Epithelial cell of esophagus (primary cell): ENCODE measurements around the gene PRRC2C.

Experiments
- DNase-seq: peaks from one replicate; pipeline ENCODE4 v3.0.0; 2010; ENCODE audit warnings: low read depth
- H3K4me3 ChIP-seq: 2 replicates; pipeline ENCODE4 v1.5.1; 2011; ENCODE audit warnings: mild to moderate bottlenecking, low read length, control low read depth
- CTCF ChIP-seq: IDR thresholded peaks from 2 replicates; pipeline ENCODE4 v1.5.1; 2011; ENCODE audit warnings: low read depth, mild to moderate bottlenecking, low read length, control low read depth, inconsistent platforms; ENCODE audit not compliant: insufficient read depth; ENCODE audit errors: missing control alignments

Gene PRRC2C

GRCh38 chr1:171480035-171480434 lies 5.3 kb upstream of the PRRC2C start:
- no peak overlapping the region for H3K4me3 ChIP-seq
- no peak for DNase-seq
- TF ChIP-seq CTCF: no peak

DNA sequence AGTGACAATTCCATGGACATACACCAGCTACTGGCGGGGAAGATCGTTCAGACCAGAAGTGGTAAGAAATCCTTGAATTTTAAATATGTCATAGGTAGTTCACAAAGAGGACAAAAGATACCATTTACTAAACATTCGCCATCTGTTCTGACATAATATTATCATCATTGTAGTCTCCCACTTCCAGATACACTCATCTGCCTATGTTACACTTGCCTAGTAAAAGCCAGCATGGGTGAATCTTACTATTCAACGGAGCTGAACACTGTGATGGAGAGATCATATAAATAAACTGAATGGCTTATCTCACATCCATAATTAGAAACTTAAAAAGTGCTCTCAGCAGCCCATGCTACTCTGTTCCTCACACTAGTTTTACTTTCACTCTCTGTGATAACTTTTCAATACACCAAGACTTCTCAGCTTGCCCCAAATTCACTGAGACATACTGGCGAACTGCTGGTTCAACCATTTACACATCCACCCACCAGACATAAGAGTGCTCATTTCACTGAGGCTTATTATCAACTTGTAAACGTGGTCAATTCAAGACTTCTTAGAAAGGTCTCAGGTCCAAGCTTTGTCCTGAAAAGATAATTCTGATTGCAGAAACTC lies 463 bp upstream of the PRRC2C start:
- peak overlapping the region; percentile 97 for H3K4me3 ChIP-seq
- no peak for DNase-seq
- TF ChIP-seq CTCF: no peak

DNA sequence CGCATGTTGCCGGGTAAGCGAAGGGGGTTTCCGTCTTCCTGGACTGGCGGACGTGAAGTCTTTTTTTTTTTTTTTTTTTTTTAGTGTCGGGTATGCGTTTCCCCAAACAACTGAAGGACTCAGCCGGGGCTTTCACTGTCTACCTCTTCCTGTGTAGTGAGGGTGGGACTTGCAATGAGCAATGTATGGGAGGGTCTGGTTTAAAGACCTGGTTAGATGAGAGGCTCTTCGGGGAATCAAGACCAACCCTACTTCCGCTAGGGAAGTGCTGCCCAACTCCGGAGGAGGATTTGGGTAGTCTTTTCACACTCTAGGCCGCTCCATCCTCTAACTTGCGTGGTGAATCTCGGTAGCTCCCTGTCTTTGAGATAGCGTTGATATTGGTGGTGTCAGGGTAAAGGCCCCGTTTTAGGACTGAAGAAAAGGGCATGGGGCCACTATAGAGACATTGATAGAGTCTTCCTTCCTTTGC lies 754 bp downstream of the PRRC2C start:
- TF ChIP-seq CTCF: no peak
- DNase-seq: peak; percentile 75
- peak overlapping the region; percentile 97 for H3K4me3 ChIP-seq

- DNase-seq: no peak
- TF ChIP-seq CTCF: no peak
- H3K4me3 ChIP-seq: peak overlapping the region; percentile 97
These were observed 1.7 kb downstream of the PRRC2C start for GRCh38 chr1:171487038-171487437.

GRCh38 chr1:171488190-171488929 lies 3.0 kb downstream of the PRRC2C start:
- DNase-seq: peak; percentile 58
- peak overlapping the region; percentile 18 for H3K4me3 ChIP-seq
- TF ChIP-seq CTCF: no peak

GRCh38 chr1:171494076-171494475 lies 8.7 kb downstream of the PRRC2C start:
- no peak overlapping the region for H3K4me3 ChIP-seq
- TF ChIP-seq CTCF: no peak
- DNase-seq: no peak
